ENCODE results near the gene ZFP92.
"Not testable (repeated sequence)": the region's sequence is repeated elsewhere in the genome, so short reads cannot be mapped to it uniquely, and the experiment has no call there.

Gene ZFP92

DNA sequence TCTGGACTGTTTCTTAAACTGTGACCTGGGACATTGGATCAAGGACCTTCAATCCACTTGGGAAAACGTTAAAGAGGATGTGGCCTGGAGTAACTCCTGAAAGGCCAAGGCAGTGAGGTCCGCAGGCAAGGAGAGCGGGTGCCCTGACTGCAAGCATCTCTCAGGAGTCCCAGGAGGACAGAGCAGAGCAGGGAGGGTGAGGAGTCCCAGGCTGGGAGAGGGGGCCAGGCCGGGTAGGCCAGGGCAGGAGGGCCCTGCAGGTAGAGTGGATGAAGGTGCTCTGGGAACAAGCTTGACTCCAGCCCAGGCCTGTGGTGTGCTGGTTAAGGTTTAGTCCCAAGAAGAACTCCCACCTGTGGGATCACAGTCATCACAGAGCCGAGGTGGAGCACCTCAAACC lies 23.9 kb upstream of the ZFP92 start:
- H3K4me3 ChIP-seq (ENCODE audit: low read depth, low read length): no peak overlapping the region
- TF ChIP-seq, protein P1, sequence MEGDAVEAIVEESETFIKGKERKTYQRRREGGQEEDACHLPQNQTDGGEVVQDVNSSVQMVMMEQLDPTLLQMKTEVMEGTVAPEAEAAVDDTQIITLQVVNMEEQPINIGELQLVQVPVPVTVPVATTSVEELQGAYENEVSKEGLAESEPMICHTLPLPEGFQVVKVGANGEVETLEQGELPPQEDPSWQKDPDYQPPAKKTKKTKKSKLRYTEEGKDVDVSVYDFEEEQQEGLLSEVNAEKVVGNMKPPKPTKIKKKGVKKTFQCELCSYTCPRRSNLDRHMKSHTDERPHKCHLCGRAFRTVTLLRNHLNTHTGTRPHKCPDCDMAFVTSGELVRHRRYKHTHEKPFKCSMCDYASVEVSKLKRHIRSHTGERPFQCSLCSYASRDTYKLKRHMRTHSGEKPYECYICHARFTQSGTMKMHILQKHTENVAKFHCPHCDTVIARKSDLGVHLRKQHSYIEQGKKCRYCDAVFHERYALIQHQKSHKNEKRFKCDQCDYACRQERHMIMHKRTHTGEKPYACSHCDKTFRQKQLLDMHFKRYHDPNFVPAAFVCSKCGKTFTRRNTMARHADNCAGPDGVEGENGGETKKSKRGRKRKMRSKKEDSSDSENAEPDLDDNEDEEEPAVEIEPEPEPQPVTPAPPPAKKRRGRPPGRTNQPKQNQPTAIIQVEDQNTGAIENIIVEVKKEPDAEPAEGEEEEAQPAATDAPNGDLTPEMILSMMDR (IDR thresholded peaks at IDR 0.05; ENCODE audit: borderline replicate concordance, insufficient read depth, low read depth, low read length): no peak

DNA sequence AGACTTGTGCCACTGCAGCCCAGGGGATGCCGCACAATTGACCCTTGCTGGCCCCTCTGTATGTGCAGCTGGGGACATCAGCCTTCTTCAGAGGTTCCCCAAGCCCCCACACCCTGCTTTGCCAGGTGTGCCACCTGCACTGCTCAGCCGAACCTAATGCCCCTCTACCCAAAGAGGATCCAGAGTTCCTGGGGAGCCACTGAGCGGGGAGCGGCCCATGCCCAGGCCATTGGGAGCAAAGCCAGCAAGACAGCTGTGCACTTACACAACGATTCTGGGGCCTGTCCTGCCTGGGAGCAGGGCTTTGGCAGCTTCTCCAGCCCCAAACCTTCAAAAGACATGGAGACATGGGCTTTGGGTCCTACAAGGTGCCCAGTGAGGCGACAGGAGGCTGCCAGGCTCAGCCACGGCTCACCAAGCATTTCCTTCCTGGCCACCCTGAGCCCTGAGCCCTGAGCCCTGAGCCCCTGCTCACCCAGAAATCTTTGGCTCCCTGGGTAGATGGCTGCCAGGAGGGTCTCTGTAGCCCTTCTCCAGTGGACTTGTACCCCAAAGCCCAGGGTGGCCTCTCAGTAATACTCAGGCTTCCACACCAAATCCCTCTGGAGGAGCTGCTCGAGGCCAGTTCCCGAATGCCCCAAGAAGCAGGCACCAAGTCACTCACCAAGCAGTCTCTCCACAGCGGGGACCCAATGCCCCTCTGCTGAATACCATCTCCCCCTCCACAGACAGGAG lies 23.1 kb upstream of the ZFP92 start:
- H3K4me3 ChIP-seq (ENCODE audit: low read depth, low read length): no peak overlapping the region
- TF ChIP-seq, protein P1 (IDR thresholded peaks at IDR 0.05; ENCODE audit: borderline replicate concordance, insufficient read depth, low read depth, low read length): no peak

DNA sequence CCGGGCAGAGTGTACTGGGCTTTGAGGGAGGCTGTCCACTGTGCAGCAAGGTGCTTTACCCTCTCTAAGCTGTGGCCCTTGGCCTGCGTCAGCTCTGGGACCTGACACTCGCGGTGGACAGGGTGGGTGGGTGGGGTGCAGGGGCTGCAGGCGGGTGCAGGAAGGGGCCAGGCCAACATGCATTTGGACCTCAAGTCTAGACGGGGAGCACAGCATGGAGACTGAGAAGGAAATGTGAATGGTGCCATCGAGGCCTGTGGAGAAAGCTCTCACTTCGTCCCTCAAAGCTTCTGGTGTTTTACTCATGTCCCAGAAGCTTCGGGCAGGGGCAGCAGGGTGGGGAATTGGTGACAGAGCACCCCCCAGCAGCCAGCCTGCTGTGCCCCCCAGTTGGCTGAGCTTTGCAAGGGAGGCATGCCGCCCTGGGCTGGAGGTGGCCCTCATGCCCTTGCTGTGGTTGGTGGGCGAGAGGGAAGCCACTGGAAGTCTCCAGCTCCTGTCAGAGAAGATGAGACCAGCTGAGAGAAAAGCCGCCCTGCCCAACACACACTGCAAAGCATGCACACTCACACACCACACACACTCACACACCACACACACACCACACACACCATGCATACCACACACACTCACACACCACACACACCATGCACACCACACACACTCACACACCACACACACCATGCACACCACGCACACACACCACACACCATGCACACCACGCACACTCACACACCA lies 22.4 kb upstream of the ZFP92 start:
- no peak overlapping the region for H3K4me3 ChIP-seq (ENCODE audit: low read depth, low read length)
- TF ChIP-seq, protein P1 (IDR thresholded peaks at IDR 0.05; ENCODE audit: borderline replicate concordance, insufficient read depth, low read depth, low read length): no peak

DNA sequence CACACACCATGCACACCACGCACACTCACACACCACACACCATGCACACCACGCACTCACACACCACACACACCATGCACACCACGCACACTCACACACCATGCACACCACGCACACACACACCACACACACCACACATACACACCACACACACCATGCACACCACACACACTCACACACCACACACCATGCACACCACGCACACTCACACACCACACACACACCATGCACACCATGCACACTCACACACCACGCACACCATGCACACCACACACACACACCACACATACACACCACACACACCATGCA lies 21.9 kb upstream of the ZFP92 start:
- not testable (repeated sequence) for H3K4me3 ChIP-seq (ENCODE audit: low read depth, low read length)

DNA sequence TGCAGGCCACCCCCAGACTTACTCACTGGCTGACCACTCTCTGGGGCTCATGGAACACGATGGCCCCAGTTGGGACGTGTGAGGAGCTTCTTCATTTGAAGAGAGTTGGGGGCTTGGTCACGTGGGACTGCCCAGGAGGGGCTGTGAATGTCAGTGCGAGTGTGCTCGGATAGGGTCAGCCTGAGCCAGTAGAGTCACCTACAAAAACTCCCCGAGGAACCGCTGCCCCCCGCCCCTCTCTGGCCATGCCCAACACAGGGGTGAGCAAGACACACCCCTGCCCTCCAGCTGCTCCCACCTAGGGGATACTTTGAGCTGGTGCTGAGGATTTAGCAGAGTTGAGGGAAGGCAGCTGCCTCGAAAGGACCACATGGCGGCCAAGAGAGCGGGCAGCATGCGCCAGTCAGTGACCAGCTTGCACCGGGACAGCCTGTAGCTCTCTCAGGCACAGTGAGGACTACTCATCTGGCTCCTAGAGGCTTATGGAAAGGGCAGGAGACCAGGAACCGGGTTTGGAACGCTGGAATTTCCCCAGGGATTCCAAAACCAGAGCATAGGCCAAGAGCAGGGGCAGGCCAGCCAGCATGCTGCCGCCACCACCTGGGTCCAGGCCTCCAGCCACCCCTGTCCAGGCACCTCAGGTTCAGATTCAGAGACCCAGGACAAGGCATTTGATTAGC lies 18.5 kb upstream of the ZFP92 start:
- TF ChIP-seq, protein P1 (IDR thresholded peaks at IDR 0.05; ENCODE audit: borderline replicate concordance, insufficient read depth, low read depth, low read length): no peak
- H3K4me3 ChIP-seq (ENCODE audit: low read depth, low read length): no peak overlapping the region

DNA sequence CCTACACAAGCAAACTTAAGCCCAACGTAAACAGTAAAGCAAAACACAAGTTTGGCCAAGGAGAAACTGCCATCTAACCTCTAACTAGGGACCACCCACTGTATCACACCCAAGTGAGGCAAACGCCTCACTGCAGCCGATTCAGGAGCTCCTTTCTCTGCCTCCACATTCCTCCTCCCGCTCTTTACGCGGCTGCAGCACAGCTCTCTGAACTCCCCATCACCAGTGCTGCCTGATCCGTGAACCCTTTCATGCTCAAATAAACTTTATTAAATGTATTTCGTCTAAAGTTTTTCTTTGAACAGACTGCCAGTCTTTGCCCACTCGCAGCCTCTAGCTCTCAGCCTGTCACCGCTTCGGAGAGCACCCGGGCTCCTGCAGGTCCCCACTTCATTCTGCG lies 16.7 kb upstream of the ZFP92 start:
- TF ChIP-seq, protein P1 (IDR thresholded peaks at IDR 0.05; ENCODE audit: borderline replicate concordance, insufficient read depth, low read depth, low read length): no peak
- H3K4me3 ChIP-seq (ENCODE audit: low read depth, low read length): no peak overlapping the region

DNA sequence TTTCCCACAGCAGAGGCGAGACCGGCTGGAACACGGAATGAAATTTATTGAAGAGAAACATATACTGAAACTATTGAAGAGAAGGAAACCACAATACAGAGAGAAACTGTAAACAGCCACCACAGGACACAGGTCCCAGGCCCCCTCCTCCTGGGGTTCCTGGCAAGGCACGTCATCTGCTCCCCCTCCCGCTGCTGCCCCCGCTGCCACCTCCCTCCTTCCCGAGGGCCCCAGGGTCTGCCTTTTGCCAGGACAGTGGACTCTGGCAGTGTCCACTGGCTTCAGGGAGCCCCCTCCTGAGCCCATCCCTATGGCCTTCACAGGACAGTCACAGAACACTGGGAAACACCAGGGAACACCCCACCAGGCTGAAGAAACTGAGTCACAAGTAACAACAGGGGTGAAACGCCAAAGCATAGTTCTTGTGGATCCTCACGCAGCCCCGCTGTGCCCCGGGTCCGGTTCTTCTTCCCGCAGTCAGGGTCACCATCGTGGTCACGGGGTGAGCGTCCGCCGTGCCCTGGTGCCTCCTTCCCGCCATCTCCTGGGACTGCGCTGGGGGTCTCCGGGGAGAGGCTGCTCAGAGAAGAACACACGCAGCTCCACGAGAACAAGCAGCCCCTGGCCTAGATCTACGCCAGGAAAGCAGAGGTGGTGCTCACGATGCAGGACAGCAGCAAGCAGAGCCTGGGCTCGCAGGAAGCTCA lies 15.5 kb upstream of the ZFP92 start:
- no peak overlapping the region for H3K4me3 ChIP-seq (ENCODE audit: low read depth, low read length)
- TF ChIP-seq, protein P1 (IDR thresholded peaks at IDR 0.05; ENCODE audit: borderline replicate concordance, insufficient read depth, low read depth, low read length): no peak
